Mucosa of descending colon (tissue), 3 donors: Measurements from ENCODE around the gene ZMYM5. TPM values are rescaled to one million over a fixed set of nuclear protein-coding genes. Genes with fewer than 3 reads are reported as not detected.

Experiments used
- ATAC-seq: fragments of 200-7000 bp; cut with Tn5 transposase; one replicate; pipeline ENCODE4 v1.9.1; 2020; ENCODE audit warnings: mild to moderate bottlenecking, moderate library complexity
- DNase-seq, 3 donors: peaks; one replicate each; pipeline ENCODE4 v3.0.0-alpha.2; 2020
- H3K36me3 ChIP-seq: fragments of 200-600 bp; one replicate; pipeline ENCODE4 v1.8.0; 2021; ENCODE audit warnings: low read depth, mild to moderate bottlenecking
- H3K4me1 ChIP-seq: fragments of 200-600 bp; one replicate; pipeline ENCODE4 v1.8.0; 2021; ENCODE audit warnings: low read depth, mild to moderate bottlenecking
- H3K4me3 ChIP-seq: fragments of 200-600 bp; one replicate; pipeline ENCODE4 v1.8.0; 2021; ENCODE audit warnings: mild to moderate bottlenecking
- H3K9me3 ChIP-seq: fragments of 200-600 bp; one replicate; pipeline ENCODE4 v1.8.0; 2021; ENCODE audit warnings: mild to moderate bottlenecking
- CTCF ChIP-seq: fragments of 200-600 bp; IDR thresholded peaks from one replicate; pipeline ENCODE4 v1.8.0; 2022; ENCODE audit warnings: antibody characterized with exemption, mild to moderate bottlenecking
- intact Hi-C, 2 donors: fragments of 100-400 bp; cut with DNase I in 1 of 2; cut with micrococcal nuclease in 1 of 2; formaldehyde crosslinking; loops; one replicate each; pipeline versions ENCODE4 v1.11.0 to v1.11.1; 2022; cut with DNase I, micrococcal nuclease
- total RNA-seq, 3 donors: library from RNA; stranded (reverse); fragmentation: NEBNext Ultra II Directional in 2 of 3; extraction: Animal tissue kit (Norgen Biotek cat#: 25700) in 2 of 3; gene quantifications; one replicate each; pipeline versions ENCODE4 v1.2.1 to v1.2.4, GENCODE V29; 2021 to 2023
- donor health status: DM: no; HTN: no; CAD: no; lungs with moderate emphysema.
- donor health status: DM: no; HTN: no; CAD: no.
- donor health status: DM: no; HTN: yes; CAD: no.

ZMYM5 gene
- total RNA-seq, 3 donors from 2014 or later = 7.4 to 13.9 (median 9.2) TPM

DNA sequence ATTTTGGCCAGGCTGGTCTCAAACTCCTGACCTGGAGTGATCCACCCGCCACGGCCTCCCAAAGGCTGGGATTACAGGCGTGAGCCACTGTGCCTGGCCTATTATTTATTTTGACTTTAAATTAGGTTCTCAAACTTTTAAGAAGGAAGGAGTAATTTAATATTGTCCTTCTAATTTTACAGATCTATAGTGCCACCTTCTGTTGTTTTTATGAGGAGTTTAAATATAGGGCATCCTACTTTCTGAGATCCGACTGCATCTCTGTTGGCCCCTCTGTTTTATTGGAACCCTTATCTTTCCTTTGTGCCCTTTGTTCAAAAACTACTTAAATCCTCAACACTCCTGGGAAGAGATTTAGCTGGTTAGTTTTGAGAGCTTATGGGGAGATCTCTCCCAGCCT lies 25.4 kb upstream of the ZMYM5 start:
- no peaks in the 10 kb centered on the region for H3K4me1 ChIP-seq
- H3K4me3 ChIP-seq = no peak overlapping the region
- intact Hi-C loops = no loop called here
- no peaks in the 10 kb centered on the region for H3K36me3 ChIP-seq
- DNase-seq (no peak), ATAC-seq (no peak)
- H3K9me3 ChIP-seq = no peaks in the 10 kb centered on the region
- TF ChIP-seq CTCF = no peak

DNA sequence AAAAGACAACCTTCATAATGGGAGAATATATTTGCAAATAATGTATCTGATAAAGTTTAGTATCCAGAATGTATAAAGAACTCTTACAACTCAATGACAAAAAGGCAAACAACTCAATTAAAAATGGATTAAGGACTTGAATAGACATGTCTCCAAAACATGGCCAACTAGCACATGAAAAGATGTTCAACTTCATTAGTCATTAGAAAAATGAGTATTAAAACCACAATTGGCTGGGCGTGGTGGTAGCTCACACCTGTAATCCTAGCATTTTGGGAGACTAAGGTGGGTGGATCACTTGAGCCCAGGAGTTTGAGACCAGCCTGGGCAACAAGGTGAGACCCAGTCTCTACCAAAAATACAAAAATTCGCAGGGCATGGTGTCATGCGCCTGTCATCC lies 18.8 kb upstream of the ZMYM5 start:
- DNase-seq = no peak
- no peak for ATAC-seq
- H3K4me1 ChIP-seq = no peaks in the 10 kb centered on the region
- intact Hi-C loops = no loop called here
- no peaks in the 10 kb centered on the region for H3K36me3 ChIP-seq
- no peak overlapping the region for H3K4me3 ChIP-seq
- H3K9me3 ChIP-seq = no peaks in the 10 kb centered on the region
- no peak for TF ChIP-seq CTCF

GRCh38 chr13:19881641-19882040 lies 18.2 kb upstream of the ZMYM5 start:
- Histone ChIP-seq H3K9me3 (no peaks in the 10 kb centered on the region), H3K36me3 (no peaks in the 10 kb centered on the region), H3K4me1 (no peaks in the 10 kb centered on the region), H3K4me3 (no peak overlapping the region)
- DNase-seq = no peak
- no peak for TF ChIP-seq CTCF
- ATAC-seq = no peak
- intact Hi-C loops = no loop called here

GRCh38 chr13:19864746-19865309 lies 1.4 kb upstream of the ZMYM5 start:
- peaks cover 18% of the 10 kb centered on the region for H3K4me1 ChIP-seq
- no peaks in the 10 kb centered on the region for H3K36me3 ChIP-seq
- TF ChIP-seq CTCF = peak; percentile 75
- intact Hi-C loops = no loop called here
- DNase-seq (peak in 1 of 3 donors; percentile 87), ATAC-seq (peak; percentile 23)
- no peaks in the 10 kb centered on the region for H3K9me3 ChIP-seq
- H3K4me3 ChIP-seq = peak overlapping the region; percentile 81

GRCh38 chr13:19864024-19864745 lies 736 bp upstream of the ZMYM5 start:
- TF ChIP-seq CTCF = no peak
- intact Hi-C loops = no loop called here
- ATAC-seq (peak; percentile 51), DNase-seq (peak; percentile 69 to 88 (median 87))
- H3K36me3 ChIP-seq = no peaks in the 10 kb centered on the region
- no peaks in the 10 kb centered on the region for H3K9me3 ChIP-seq
- H3K4me1 ChIP-seq = peaks cover 18% of the 10 kb centered on the region
- peak overlapping the region; percentile 81 for H3K4me3 ChIP-seq
